Measurements from ENCODE around the gene SYTL1.

Gene SYTL1

GRCh38 chr1:27321813-27322568 lies 19.8 kb upstream of the SYTL1 start, which contains the start of gene TMEM222:
TSS of gene TMEM222 (plus strand) at chr1:27322163. CDS start at chr1:27322198, 35 bp downstream.
- H3K9ac ChIP-seq (ENCODE audit: low read length), result peak within 1 kb of the TSS; percentile 98
- H3K4me1 ChIP-seq (ENCODE audit: control insufficient read depth, insufficient read depth, low read length), result peaks cover 17% of the 10 kb centered on the region
- peak within 1 kb of the TSS; percentile 87 for H3K27ac ChIP-seq (ENCODE audit: low read depth, low read length)
- no peaks in the 10 kb centered on the region for H3K9me3 ChIP-seq (ENCODE audit: control insufficient read depth, insufficient read depth, low read depth, low read length)
- H3K36me3 ChIP-seq (ENCODE audit: control insufficient read depth, insufficient read depth, low read length), result peaks cover 26% of the 10 kb centered on the region
- H3K4me3 ChIP-seq (ENCODE audit: low read depth, low read length), result peak within 1 kb of the TSS; percentile 99
- no peaks in the 10 kb centered on the region for H3K27me3 ChIP-seq (ENCODE audit: control insufficient read depth, insufficient read depth, low read length)

- H3K4me3 ChIP-seq (ENCODE audit: low read depth, low read length), result peak overlapping the region; percentile 99
- H3K9ac ChIP-seq (ENCODE audit: low read length), result peak overlapping the region; percentile 98
- no peaks in the 10 kb centered on the region for H3K27me3 ChIP-seq (ENCODE audit: control insufficient read depth, insufficient read depth, low read length)
- H3K27ac ChIP-seq (ENCODE audit: low read depth, low read length), result peak overlapping the region; percentile 87
- peaks cover 16% of the 10 kb centered on the region for H3K4me1 ChIP-seq (ENCODE audit: control insufficient read depth, insufficient read depth, low read length)
- no peaks in the 10 kb centered on the region for H3K9me3 ChIP-seq (ENCODE audit: control insufficient read depth, insufficient read depth, low read depth, low read length)
- peaks cover 30% of the 10 kb centered on the region for H3K36me3 ChIP-seq (ENCODE audit: control insufficient read depth, insufficient read depth, low read length)
Observed at GRCh38 chr1:27322569-27323240, 19.1 kb upstream of the SYTL1 start.

GRCh38 chr1:27325286-27325685 lies 16.5 kb upstream of the SYTL1 start:
- Histone ChIP-seq H3K27ac (ENCODE audit: low read depth, low read length) (no peak overlapping the region), H3K4me1 (ENCODE audit: control insufficient read depth, insufficient read depth, low read length) (peaks cover 7% of the 10 kb centered on the region), H3K36me3 (ENCODE audit: control insufficient read depth, insufficient read depth, low read length) (peaks cover 37% of the 10 kb centered on the region), H3K9me3 (ENCODE audit: control insufficient read depth, insufficient read depth, low read depth, low read length) (no peaks in the 10 kb centered on the region), H3K4me3 (ENCODE audit: low read depth, low read length) (no peak overlapping the region), H3K9ac (ENCODE audit: low read length) (no peak overlapping the region), H3K27me3 (ENCODE audit: control insufficient read depth, insufficient read depth, low read length) (no peaks in the 10 kb centered on the region)

- Histone ChIP-seq H3K4me3 (ENCODE audit: low read depth, low read length) (no peak overlapping the region), H3K36me3 (ENCODE audit: control insufficient read depth, insufficient read depth, low read length) (peaks cover 59% of the 10 kb centered on the region), H3K27me3 (ENCODE audit: control insufficient read depth, insufficient read depth, low read length) (no peaks in the 10 kb centered on the region), H3K9me3 (ENCODE audit: control insufficient read depth, insufficient read depth, low read depth, low read length) (no peaks in the 10 kb centered on the region), H3K4me1 (ENCODE audit: control insufficient read depth, insufficient read depth, low read length) (peaks cover 3% of the 10 kb centered on the region), H3K9ac (ENCODE audit: low read length) (peak overlapping the region; percentile 8), H3K27ac (ENCODE audit: low read depth, low read length) (no peak overlapping the region)
Observed at GRCh38 chr1:27327964-27328363, 13.9 kb upstream of the SYTL1 start.

GRCh38 chr1:27330786-27331185 lies 11.0 kb upstream of the SYTL1 start:
- H3K9ac ChIP-seq (ENCODE audit: low read length), result no peak overlapping the region

GRCh38 chr1:27331426-27331825 lies 10.4 kb upstream of the SYTL1 start:
- H3K4me3 ChIP-seq (ENCODE audit: low read depth, low read length), result no peak overlapping the region
- H3K9me3 ChIP-seq (ENCODE audit: control insufficient read depth, insufficient read depth, low read depth, low read length), result no peaks in the 10 kb centered on the region
- H3K9ac ChIP-seq (ENCODE audit: low read length), result no peak overlapping the region
- peaks cover 74% of the 10 kb centered on the region for H3K36me3 ChIP-seq (ENCODE audit: control insufficient read depth, insufficient read depth, low read length)
- H3K27me3 ChIP-seq (ENCODE audit: control insufficient read depth, insufficient read depth, low read length), result no peaks in the 10 kb centered on the region
- no peak overlapping the region for H3K27ac ChIP-seq (ENCODE audit: low read depth, low read length)
- H3K4me1 ChIP-seq (ENCODE audit: control insufficient read depth, insufficient read depth, low read length), result no peaks in the 10 kb centered on the region

More at GRCh38 chr1:27330786-27331185, 11.0 kb upstream of the SYTL1 start:
- no peak overlapping the region for H3K4me3 ChIP-seq (ENCODE audit: low read depth, low read length)
- no peak overlapping the region for H3K27ac ChIP-seq (ENCODE audit: low read depth, low read length)
- H3K36me3 ChIP-seq (ENCODE audit: control insufficient read depth, insufficient read depth, low read length), result peaks cover 72% of the 10 kb centered on the region
- H3K4me1 ChIP-seq (ENCODE audit: control insufficient read depth, insufficient read depth, low read length), result no peaks in the 10 kb centered on the region
- H3K9me3 ChIP-seq (ENCODE audit: control insufficient read depth, insufficient read depth, low read depth, low read length), result no peaks in the 10 kb centered on the region
- no peaks in the 10 kb centered on the region for H3K27me3 ChIP-seq (ENCODE audit: control insufficient read depth, insufficient read depth, low read length)

- Histone ChIP-seq H3K27ac (ENCODE audit: low read depth, low read length) (no peak overlapping the region), H3K9ac (ENCODE audit: low read length) (no peak overlapping the region), H3K36me3 (ENCODE audit: control insufficient read depth, insufficient read depth, low read length) (peaks cover 74% of the 10 kb centered on the region), H3K4me1 (ENCODE audit: control insufficient read depth, insufficient read depth, low read length) (no peaks in the 10 kb centered on the region), H3K9me3 (ENCODE audit: control insufficient read depth, insufficient read depth, low read depth, low read length) (no peaks in the 10 kb centered on the region), H3K4me3 (ENCODE audit: low read depth, low read length) (no peak overlapping the region), H3K27me3 (ENCODE audit: control insufficient read depth, insufficient read depth, low read length) (no peaks in the 10 kb centered on the region)
Observed at GRCh38 chr1:27331922-27332321, 9.9 kb upstream of the SYTL1 start.

GRCh38 chr1:27332536-27333281 lies 9.1 kb upstream of the SYTL1 start:
- Histone ChIP-seq H3K27ac (ENCODE audit: low read depth, low read length) (no peak overlapping the region), H3K4me1 (ENCODE audit: control insufficient read depth, insufficient read depth, low read length) (no peaks in the 10 kb centered on the region), H3K36me3 (ENCODE audit: control insufficient read depth, insufficient read depth, low read length) (peaks cover 68% of the 10 kb centered on the region), H3K9ac (ENCODE audit: low read length) (no peak overlapping the region), H3K27me3 (ENCODE audit: control insufficient read depth, insufficient read depth, low read length) (no peaks in the 10 kb centered on the region), H3K4me3 (ENCODE audit: low read depth, low read length) (no peak overlapping the region), H3K9me3 (ENCODE audit: control insufficient read depth, insufficient read depth, low read depth, low read length) (no peaks in the 10 kb centered on the region)

GRCh38 chr1:27333717-27334279 lies 8.0 kb upstream of the SYTL1 start:
- H3K36me3 ChIP-seq (ENCODE audit: control insufficient read depth, insufficient read depth, low read length), result peaks cover 62% of the 10 kb centered on the region
- H3K27ac ChIP-seq (ENCODE audit: low read depth, low read length), result no peak overlapping the region

GRCh38 chr1:27335506-27336422 lies 6.1 kb upstream of the SYTL1 start:
- H3K9ac ChIP-seq (ENCODE audit: low read length), result no peak overlapping the region
- no peaks in the 10 kb centered on the region for H3K27me3 ChIP-seq (ENCODE audit: control insufficient read depth, insufficient read depth, low read length)
- no peaks in the 10 kb centered on the region for H3K9me3 ChIP-seq (ENCODE audit: control insufficient read depth, insufficient read depth, low read depth, low read length)
- peaks cover 58% of the 10 kb centered on the region for H3K36me3 ChIP-seq (ENCODE audit: control insufficient read depth, insufficient read depth, low read length)
- no peak overlapping the region for H3K27ac ChIP-seq (ENCODE audit: low read depth, low read length)
- peaks cover 12% of the 10 kb centered on the region; the same call in 1 of the 2 replicates for H3K4me1 ChIP-seq (ENCODE audit: control insufficient read depth, insufficient read depth, low read length)
- H3K4me3 ChIP-seq (ENCODE audit: low read depth, low read length), result no peak overlapping the region

More at GRCh38 chr1:27333717-27334279, 8.0 kb upstream of the SYTL1 start:
- Histone ChIP-seq H3K4me1 (ENCODE audit: control insufficient read depth, insufficient read depth, low read length) (peaks cover 2% of the 10 kb centered on the region; the same call in 1 of the 2 replicates), H3K27me3 (ENCODE audit: control insufficient read depth, insufficient read depth, low read length) (no peaks in the 10 kb centered on the region), H3K9ac (ENCODE audit: low read length) (no peak overlapping the region), H3K4me3 (ENCODE audit: low read depth, low read length) (no peak overlapping the region), H3K9me3 (ENCODE audit: control insufficient read depth, insufficient read depth, low read depth, low read length) (no peaks in the 10 kb centered on the region)

Measured in HUES6 (cell line).